Gastroesophageal sphincter (tissue), 3 donors: Measurements from ENCODE around the gene DHX35.

ENCODE experiments used
- POLR2A ChIP-seq, 2 donors: fragments of 450-650 bp; IDR thresholded peaks; one replicate each; pipeline ENCODE4 v1.6.1; 2017; ENCODE audit warnings: antibody characterized with exemption in 2 of 2, mild to moderate bottlenecking in 2 of 2, moderate library complexity in 1 of 2
- POLR2AphosphoS5 ChIP-seq: sonication (generic); formaldehyde crosslinking; IDR thresholded peaks from one replicate; pipeline ENCODE4 v1.6.1; 2017; ENCODE audit warnings: antibody characterized with exemption
- TF ChIP-seq, protein P1 (sequence below), 4 experiments: fragments of 200-600 bp in 2 of 4; fragments of 450-650 bp in 2 of 4; sonication (generic) in 1 of 4; IDR thresholded peaks; one replicate each; pipeline ENCODE4 v1.5.1; 2017 to 2019; ENCODE audit warnings: antibody characterized with exemption in 4 of 4, mild to moderate bottlenecking in 2 of 4, moderate library complexity in 2 of 4

DNA sequence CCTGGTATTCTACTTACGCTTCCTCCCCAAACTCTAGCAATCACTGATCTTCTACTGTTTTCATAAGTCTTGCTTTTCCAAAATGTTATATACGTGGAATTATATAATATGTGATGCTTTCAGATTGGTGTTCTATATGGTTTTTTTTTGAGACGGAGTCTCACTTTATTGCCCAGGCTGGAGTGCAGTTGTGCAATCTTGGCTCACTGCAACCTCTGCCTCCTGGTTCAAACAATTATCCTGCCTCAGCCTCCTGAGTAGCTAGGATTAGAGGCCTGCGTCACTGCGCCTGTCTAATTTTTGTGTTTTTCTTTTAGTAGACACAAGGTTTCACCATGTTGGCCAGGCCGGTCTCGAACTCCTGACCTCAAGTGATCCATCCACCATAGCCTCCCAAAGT lies 46.8 kb upstream of the DHX35 start:
- TF ChIP-seq POLR2A (IDR thresholded peaks at IDR 0.05), result no peak
- TF ChIP-seq POLR2AphosphoS5, result no peak
- TF ChIP-seq, protein P1, sequence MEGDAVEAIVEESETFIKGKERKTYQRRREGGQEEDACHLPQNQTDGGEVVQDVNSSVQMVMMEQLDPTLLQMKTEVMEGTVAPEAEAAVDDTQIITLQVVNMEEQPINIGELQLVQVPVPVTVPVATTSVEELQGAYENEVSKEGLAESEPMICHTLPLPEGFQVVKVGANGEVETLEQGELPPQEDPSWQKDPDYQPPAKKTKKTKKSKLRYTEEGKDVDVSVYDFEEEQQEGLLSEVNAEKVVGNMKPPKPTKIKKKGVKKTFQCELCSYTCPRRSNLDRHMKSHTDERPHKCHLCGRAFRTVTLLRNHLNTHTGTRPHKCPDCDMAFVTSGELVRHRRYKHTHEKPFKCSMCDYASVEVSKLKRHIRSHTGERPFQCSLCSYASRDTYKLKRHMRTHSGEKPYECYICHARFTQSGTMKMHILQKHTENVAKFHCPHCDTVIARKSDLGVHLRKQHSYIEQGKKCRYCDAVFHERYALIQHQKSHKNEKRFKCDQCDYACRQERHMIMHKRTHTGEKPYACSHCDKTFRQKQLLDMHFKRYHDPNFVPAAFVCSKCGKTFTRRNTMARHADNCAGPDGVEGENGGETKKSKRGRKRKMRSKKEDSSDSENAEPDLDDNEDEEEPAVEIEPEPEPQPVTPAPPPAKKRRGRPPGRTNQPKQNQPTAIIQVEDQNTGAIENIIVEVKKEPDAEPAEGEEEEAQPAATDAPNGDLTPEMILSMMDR (IDR thresholded peaks at IDR 0.05), result no peak
